Measurements from ENCODE around the gene PYGL.
"Not testable (repeated sequence)": the region's sequence is repeated elsewhere in the genome, so short reads cannot be mapped to it uniquely, and the experiment has no call there.

The PYGL gene

GRCh38 chr14:50941638-50942037 is 2.6 kb downstream of the PYGL start:
- H3K4me1 Mint-ChIP-seq (ENCODE audit: low read depth), result peaks cover 10% of the 10 kb centered on the region
- not testable (repeated sequence) for H3K27ac Mint-ChIP-seq; H3K4me3 Mint-ChIP-seq; H3K36me3 Mint-ChIP-seq; H3K9me3 Mint-ChIP-seq (ENCODE audit: low read depth)
- H3K27me3 Mint-ChIP-seq, result peaks cover 22% of the 10 kb centered on the region

GRCh38 chr14:50941151-50941550 is 3.1 kb downstream of the PYGL start:
- Mint-ChIP-seq H3K27me3 (peaks cover 22% of the 10 kb centered on the region), H3K4me1 (ENCODE audit: low read depth) (peaks cover 10% of the 10 kb centered on the region), H3K4me3 (no peak overlapping the region), H3K36me3 (no peaks in the 10 kb centered on the region), H3K9me3 (ENCODE audit: low read depth) (no peaks in the 10 kb centered on the region), H3K27ac (no peak overlapping the region)

- Mint-ChIP-seq H3K4me1 (ENCODE audit: low read depth) (no peaks in the 10 kb centered on the region), H3K27ac (no peak overlapping the region), H3K36me3 (no peaks in the 10 kb centered on the region), H3K9me3 (ENCODE audit: low read depth) (no peaks in the 10 kb centered on the region), H3K27me3 (peaks cover 19% of the 10 kb centered on the region), H3K4me3 (no peak overlapping the region)
Observed at GRCh38 chr14:50937800-50938199, 6.5 kb downstream of the PYGL start.

- Mint-ChIP-seq H3K9me3 (ENCODE audit: low read depth) (no peaks in the 10 kb centered on the region), H3K27me3 (peaks cover 18% of the 10 kb centered on the region), H3K27ac (no peak overlapping the region), H3K36me3 (no peaks in the 10 kb centered on the region), H3K4me1 (ENCODE audit: low read depth) (no peaks in the 10 kb centered on the region), H3K4me3 (no peak overlapping the region)
Observed at GRCh38 chr14:50937325-50937724, 7.0 kb downstream of the PYGL start.

- Mint-ChIP-seq H3K4me1 (ENCODE audit: low read depth) (no peaks in the 10 kb centered on the region), H3K27me3 (peaks cover 17% of the 10 kb centered on the region), H3K36me3 (no peaks in the 10 kb centered on the region), H3K4me3 (no peak overlapping the region), H3K9me3 (ENCODE audit: low read depth) (no peaks in the 10 kb centered on the region), H3K27ac (no peak overlapping the region)
Observed at GRCh38 chr14:50936882-50937281, 7.4 kb downstream of the PYGL start.

- H3K27ac Mint-ChIP-seq, result no peak overlapping the region
- no peaks in the 10 kb centered on the region for H3K9me3 Mint-ChIP-seq (ENCODE audit: low read depth)
- no peak overlapping the region for H3K4me3 Mint-ChIP-seq
- H3K4me1 Mint-ChIP-seq (ENCODE audit: low read depth), result no peaks in the 10 kb centered on the region
- H3K36me3 Mint-ChIP-seq, result no peaks in the 10 kb centered on the region
- peaks cover 10% of the 10 kb centered on the region for H3K27me3 Mint-ChIP-seq
Observed at GRCh38 chr14:50936016-50936340, 8.3 kb downstream of the PYGL start.

GRCh38 chr14:50935126-50936015 is 8.9 kb downstream of the PYGL start:
- Mint-ChIP-seq H3K9me3 (ENCODE audit: low read depth) (no peaks in the 10 kb centered on the region), H3K27me3 (peaks cover 10% of the 10 kb centered on the region), H3K36me3 (no peaks in the 10 kb centered on the region), H3K4me3 (no peak overlapping the region), H3K4me1 (ENCODE audit: low read depth) (no peaks in the 10 kb centered on the region), H3K27ac (no peak overlapping the region)

GRCh38 chr14:50932592-50933495 is 11.4 kb downstream of the PYGL start:
- H3K36me3 Mint-ChIP-seq, result no peaks in the 10 kb centered on the region
- H3K27ac Mint-ChIP-seq, result no peak overlapping the region
- no peaks in the 10 kb centered on the region for H3K9me3 Mint-ChIP-seq (ENCODE audit: low read depth)
- H3K27me3 Mint-ChIP-seq, result peaks cover 9% of the 10 kb centered on the region
- H3K4me1 Mint-ChIP-seq (ENCODE audit: low read depth), result no peaks in the 10 kb centered on the region
- H3K4me3 Mint-ChIP-seq, result no peak overlapping the region

GRCh38 chr14:50932156-50932555 is 12.1 kb downstream of the PYGL start:
- peaks cover 9% of the 10 kb centered on the region for H3K27me3 Mint-ChIP-seq
- no peak overlapping the region for H3K4me3 Mint-ChIP-seq
- no peaks in the 10 kb centered on the region for H3K36me3 Mint-ChIP-seq
- no peaks in the 10 kb centered on the region for H3K4me1 Mint-ChIP-seq (ENCODE audit: low read depth)
- no peak overlapping the region for H3K27ac Mint-ChIP-seq
- H3K9me3 Mint-ChIP-seq (ENCODE audit: low read depth), result no peaks in the 10 kb centered on the region

- no peak overlapping the region for H3K4me3 Mint-ChIP-seq
- H3K27me3 Mint-ChIP-seq, result peaks cover 9% of the 10 kb centered on the region
Observed at GRCh38 chr14:50931559-50931958, 12.7 kb downstream of the PYGL start.

GRCh38 chr14:50929506-50929905 is 14.8 kb downstream of the PYGL start:
- no peaks in the 10 kb centered on the region for H3K4me1 Mint-ChIP-seq (ENCODE audit: low read depth)
- H3K27me3 Mint-ChIP-seq, result peaks cover 6% of the 10 kb centered on the region
- no peak overlapping the region for H3K4me3 Mint-ChIP-seq
- no peaks in the 10 kb centered on the region for H3K9me3 Mint-ChIP-seq (ENCODE audit: low read depth)
- no peak overlapping the region for H3K27ac Mint-ChIP-seq
- H3K36me3 Mint-ChIP-seq, result no peaks in the 10 kb centered on the region

More at GRCh38 chr14:50931559-50931958, 12.7 kb downstream of the PYGL start:
- H3K36me3 Mint-ChIP-seq, result no peaks in the 10 kb centered on the region
- H3K9me3 Mint-ChIP-seq (ENCODE audit: low read depth), result no peaks in the 10 kb centered on the region
- H3K4me1 Mint-ChIP-seq (ENCODE audit: low read depth), result no peaks in the 10 kb centered on the region
- H3K27ac Mint-ChIP-seq, result no peak overlapping the region

- Mint-ChIP-seq H3K36me3 (no peaks in the 10 kb centered on the region), H3K27ac (no peak overlapping the region), H3K27me3 (peaks cover 3% of the 10 kb centered on the region), H3K4me1 (ENCODE audit: low read depth) (no peaks in the 10 kb centered on the region), H3K9me3 (ENCODE audit: low read depth) (no peaks in the 10 kb centered on the region), H3K4me3 (no peak overlapping the region)
Observed at GRCh38 chr14:50928002-50928635, 16.2 kb downstream of the PYGL start.

- Mint-ChIP-seq H3K9me3 (ENCODE audit: low read depth) (no peaks in the 10 kb centered on the region), H3K36me3 (no peaks in the 10 kb centered on the region), H3K27me3 (peaks cover 5% of the 10 kb centered on the region), H3K27ac (no peak overlapping the region), H3K4me3 (no peak overlapping the region), H3K4me1 (ENCODE audit: low read depth) (no peaks in the 10 kb centered on the region)
Observed at GRCh38 chr14:50926851-50927386, 17.4 kb downstream of the PYGL start.

- Mint-ChIP-seq H3K27me3 (peaks cover 2% of the 10 kb centered on the region), H3K4me3 (no peak overlapping the region), H3K4me1 (ENCODE audit: low read depth) (no peaks in the 10 kb centered on the region), H3K36me3 (no peaks in the 10 kb centered on the region), H3K9me3 (ENCODE audit: low read depth) (no peaks in the 10 kb centered on the region), H3K27ac (no peak overlapping the region)
Observed at GRCh38 chr14:50924843-50925242, 19.4 kb downstream of the PYGL start.

- Mint-ChIP-seq H3K9me3 (ENCODE audit: low read depth) (no peaks in the 10 kb centered on the region), H3K4me3 (no peak overlapping the region), H3K36me3 (no peaks in the 10 kb centered on the region), H3K27ac (no peak overlapping the region), H3K4me1 (ENCODE audit: low read depth) (no peaks in the 10 kb centered on the region), H3K27me3 (peaks cover 2% of the 10 kb centered on the region)
Observed at GRCh38 chr14:50924236-50924635, 20.0 kb downstream of the PYGL start.
